HG03378 (cell line): Measurements from ENCODE around the gene KRIT1.
"Not testable (repeated sequence)": the region's sequence is repeated elsewhere in the genome, so short reads cannot be mapped to it uniquely, and the experiment has no call there.

Experiments used
- ATAC-seq: cut with Tn5 transposase; IDR thresholded peaks from one replicate; pipeline ENCODE4 v1.9.1; 2021; ENCODE audit warnings: mild to moderate bottlenecking, moderate library complexity; ENCODE audit not compliant: unreplicated experiment

Gene KRIT1

GRCh38 chr7:92245487-92246359, at the start of gene KRIT1, which contains the start of gene ANKIB1:
Gene KRIT1 (minus strand): TSS chr7:92245914. CDS start chr7:92242135, 3,779 bp downstream.
Gene ANKIB1 (plus strand): TSS chr7:92245974. CDS start chr7:92294979, 49,005 bp downstream.
- ATAC-seq, result peak; percentile 62

GRCh38 chr7:92295391-92295790, 49.7 kb upstream of the KRIT1 start:
- no peak for ATAC-seq

GRCh38 chr7:92293896-92294590, 48.3 kb upstream of the KRIT1 start:
- ATAC-seq, result no peak

DNA sequence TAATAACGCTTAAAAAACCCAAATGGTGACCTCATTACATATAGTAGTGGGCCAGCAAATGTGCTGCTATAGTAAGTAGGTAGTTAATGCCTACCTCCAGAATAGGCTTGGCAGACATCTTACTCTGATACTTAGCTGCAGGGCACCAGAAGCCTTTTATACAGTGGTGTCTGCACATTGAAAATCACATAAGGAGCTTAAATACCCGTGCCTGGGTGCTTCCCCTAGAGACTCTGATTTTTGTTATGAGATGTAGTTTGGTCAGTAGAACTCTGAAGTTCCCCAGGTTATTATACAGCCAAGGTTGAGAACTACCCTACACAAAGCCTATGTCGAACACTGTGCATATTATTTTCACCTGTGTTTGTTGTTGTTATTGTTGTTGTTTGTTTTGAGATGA, 47.3 kb upstream of the KRIT1 start:
- ATAC-seq, result no peak

DNA sequence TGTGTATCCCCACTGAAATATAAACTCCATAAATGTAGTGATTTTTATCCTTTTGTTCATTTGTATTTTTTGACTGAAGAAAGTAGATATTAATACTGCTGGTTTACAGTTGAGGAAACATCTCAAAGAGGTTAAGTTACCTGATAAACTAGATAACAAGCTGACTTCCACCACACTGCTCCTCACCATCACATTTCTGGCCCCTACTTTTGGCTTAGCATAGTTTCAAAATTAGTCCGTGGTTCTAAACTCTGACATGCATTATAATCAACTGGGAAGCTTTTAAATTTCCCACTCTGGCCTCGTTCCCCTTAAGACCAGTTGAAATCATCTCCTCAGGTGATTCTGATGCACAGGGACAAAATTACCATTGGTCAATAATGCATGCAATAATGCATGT, 43.6 kb upstream of the KRIT1 start:
- ATAC-seq, result no peak

DNA sequence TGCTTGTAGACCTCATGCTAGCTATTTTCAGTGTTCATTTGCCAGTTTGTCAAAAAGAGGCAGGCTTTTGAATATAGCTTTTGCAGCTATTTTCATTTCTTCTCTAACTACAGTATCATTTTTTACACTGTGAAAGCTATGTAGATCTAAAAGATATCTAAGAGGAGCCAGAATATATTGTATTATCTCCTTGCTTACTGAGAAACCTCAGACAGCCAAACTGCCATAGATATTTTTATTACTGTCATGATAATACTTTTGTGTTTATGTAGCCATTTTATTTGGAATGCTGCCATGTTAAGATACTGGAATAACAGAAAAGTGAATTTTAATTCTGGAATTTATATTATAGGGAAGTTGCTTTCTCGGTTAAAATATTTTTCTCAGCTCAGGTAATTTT, 37.2 kb upstream of the KRIT1 start:
- no peak for ATAC-seq

DNA sequence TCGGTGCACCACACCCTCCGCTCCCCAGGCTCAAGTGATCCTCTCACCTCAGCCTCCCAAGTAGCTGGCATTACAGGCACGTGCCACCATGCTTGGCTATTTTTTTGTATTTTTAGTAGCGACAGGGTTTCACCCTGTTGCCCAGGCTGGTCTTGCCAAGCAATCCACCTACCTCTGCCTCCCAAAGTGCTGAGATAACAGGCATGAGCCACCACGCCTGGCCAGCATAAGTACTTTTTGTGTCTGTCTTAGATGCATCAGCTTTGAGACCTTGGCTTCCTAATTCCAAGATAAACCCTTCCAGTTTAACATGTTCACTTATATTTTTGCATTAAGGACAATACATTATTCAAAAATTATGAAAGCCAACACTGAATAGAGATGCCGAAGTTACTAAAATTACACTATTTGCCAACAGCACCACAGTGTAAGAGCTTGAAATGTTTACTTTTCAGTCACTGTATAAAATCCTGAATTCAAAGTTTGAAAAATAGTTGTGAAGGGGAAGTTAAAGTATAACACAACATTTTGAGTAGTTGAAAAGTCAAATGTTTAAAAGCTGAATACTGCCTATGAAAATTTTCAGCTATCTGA, 36.6 kb upstream of the KRIT1 start:
- no peak for ATAC-seq

DNA sequence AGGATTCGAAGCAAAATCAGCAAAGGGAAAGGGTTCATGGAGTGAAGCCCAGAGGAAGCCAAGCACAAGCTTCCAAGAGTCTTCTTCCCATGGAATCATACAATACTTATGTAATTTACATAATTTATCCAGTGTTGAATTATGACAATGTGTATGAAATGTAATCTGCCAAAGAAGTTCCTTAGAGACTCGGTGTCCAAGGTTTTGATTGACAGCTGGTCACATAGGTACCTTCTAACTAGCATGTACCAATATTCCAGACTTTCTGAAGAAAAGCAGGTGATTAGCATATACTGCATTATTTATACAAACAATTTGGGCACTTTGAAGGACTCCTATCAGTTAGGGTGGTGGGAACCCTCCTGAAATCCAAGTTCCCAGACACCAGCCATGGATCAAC, 35.3 kb upstream of the KRIT1 start:
- ATAC-seq, result no peak

DNA sequence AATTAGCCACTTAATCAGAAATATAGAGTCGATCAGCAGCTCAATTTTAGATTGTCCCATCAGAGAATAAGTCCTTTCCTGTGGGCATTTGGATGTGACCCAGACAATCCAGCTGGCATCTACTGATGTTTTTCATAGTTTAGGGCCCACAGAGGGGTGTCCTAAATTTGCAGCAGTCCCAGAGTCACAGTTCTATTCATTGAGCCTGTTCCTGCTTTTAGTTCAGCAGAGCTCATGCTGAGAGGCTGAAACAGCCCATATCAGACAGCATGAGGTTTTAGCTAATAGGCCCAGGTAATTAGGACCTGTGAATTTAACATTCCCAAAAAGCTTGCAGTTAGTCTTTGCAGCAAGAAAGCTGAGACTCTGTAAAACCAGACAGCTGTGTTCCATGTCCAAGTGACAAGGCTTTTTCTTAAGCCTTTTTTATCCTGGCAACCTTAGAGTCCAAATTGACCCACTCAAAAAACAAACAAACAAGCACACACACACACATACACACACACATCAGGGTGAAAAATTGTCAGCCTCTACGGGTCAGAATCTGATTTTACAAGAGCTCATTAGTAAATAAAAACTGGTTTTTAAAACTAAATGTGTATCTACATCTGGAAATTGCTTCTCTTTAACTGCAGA, 33.8 kb upstream of the KRIT1 start:
- ATAC-seq, result no peak

GRCh38 chr7:92276460-92276864, 30.7 kb upstream of the KRIT1 start:
- ATAC-seq, result peak; percentile 88

GRCh38 chr7:92275327-92275726, 29.6 kb upstream of the KRIT1 start:
- no peak for ATAC-seq

- ATAC-seq, result no peak
Measured at GRCh38 chr7:92268921-92269320, 23.2 kb upstream of the KRIT1 start.

DNA sequence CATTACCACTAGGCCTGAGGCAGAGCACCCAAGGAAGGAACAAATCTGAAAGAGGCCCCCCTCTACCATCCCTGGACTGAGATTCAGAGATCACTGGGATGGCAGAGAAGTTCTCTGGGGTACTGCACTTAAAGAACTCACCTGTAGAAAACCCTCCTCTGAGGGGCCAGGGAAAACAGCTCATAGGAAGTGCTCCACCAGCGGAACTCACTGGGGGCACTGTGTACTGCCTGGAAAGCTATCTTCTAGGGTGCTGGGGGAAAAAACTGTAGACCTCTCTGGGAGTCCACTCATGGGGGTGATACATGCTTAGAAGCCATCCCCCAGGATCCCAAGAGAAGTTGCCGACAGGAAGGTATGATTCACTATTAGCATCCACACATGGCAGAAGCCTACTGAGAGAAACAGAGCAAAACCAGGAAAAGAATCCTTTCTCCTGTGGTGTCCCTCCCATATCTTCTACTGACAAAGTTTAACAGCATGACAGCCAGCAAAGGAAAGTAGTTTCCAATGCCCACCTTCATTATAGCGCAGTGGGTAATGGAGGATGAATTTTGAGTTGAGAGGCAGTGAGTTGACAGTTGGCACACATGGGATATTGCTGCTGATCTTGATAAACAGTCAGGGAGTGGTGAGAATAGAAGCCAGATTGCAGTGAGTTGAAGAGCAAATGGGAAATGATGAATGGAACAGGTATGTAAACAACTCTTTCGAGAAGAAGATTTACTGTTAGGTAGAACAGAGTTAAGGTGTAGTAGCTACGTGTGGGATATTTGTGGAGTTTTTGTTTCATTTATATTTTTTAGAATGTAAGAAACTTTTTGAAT, 20.9 kb upstream of the KRIT1 start:
- ATAC-seq, result no peak

- ATAC-seq, result no peak
Measured at GRCh38 chr7:92260248-92260781, 14.6 kb upstream of the KRIT1 start.

DNA sequence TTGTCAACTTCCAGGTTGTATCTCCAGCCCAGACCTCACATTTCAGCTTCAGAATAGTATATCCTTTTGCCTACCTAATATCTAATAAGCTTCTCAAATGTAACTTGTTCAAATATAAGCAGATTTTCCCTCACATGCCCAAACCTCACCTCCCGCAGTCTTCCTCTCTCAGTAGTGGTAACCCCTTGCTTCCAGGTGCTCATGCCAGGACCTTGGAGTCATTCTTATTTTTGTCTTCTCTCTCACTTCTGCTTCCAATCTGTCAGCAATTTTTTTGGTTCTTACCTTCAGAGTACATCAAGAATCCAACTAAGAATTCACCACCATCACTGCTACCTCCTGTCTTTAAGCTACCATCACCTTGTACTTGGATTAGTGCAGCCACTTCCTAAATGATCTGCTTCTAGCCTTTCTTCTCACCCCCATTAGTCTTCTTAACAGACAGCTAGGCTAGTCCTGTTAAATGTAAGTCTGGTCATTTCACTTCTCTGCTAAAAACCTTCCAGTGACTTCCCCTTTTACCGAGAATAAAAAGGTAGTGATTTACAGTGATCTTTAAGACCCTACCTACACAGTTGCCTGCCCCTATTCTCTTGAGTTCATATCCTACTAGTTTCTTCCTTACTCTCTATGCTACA, 14.0 kb upstream of the KRIT1 start:
- no peak for ATAC-seq

- ATAC-seq, result no peak
Measured at GRCh38 chr7:92259062-92259461, 13.3 kb upstream of the KRIT1 start.

GRCh38 chr7:92255308-92255707, 9.6 kb upstream of the KRIT1 start:
- no peak for ATAC-seq

DNA sequence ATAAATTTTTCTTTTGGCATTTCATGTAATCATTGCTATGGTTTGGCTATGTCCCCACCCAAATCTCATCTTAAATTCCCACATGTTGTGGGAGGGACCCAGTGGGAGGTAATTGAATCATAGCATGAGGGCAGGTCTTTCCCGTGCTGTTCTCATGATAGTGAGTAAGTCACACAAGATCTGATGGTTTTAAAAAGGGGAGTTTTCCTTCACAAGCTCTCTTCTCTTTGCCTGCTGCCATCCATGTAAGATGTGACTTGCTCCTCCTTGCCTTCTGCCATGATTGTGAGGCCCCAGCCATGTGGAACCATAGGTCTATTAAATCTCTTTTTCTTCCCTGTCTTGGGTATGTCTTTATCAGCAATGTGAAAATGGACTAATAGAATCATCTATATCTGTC, 9.1 kb upstream of the KRIT1 start:
- not testable (repeated sequence) for ATAC-seq

DNA sequence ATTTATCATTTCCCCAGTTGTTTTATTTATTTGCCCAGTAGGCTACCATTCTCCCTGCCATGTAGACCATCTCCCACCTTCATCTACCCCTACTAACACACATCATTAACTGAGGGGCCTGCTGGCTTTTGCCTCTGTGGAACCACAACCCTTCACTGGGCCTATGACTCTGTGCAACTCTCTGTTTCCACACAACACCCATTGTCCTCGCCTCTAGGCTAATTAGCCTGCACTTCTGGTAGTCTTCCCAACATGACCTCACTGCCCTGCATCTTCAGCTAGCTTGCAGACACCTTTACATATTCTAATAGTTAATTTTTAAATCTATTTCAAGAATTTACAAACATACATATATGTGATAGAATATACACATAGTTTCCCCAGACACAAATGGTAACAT, 7.5 kb upstream of the KRIT1 start:
- ATAC-seq, result no peak

- no peak for ATAC-seq
Measured at GRCh38 chr7:92251181-92251580, 5.5 kb upstream of the KRIT1 start.
